Testis (tissue), 2 donors: ENCODE measurements around the gene MKI67.

Experiments used
- POLR2A ChIP-seq: fragments of 450-650 bp; IDR thresholded peaks from one replicate; pipeline ENCODE4 v1.6.1; 2017; ENCODE audit warnings: antibody characterized with exemption, mild to moderate bottlenecking, moderate library complexity
- TF ChIP-seq, protein P1 (sequence below), 3 experiments: fragments of 450-650 bp in 2 of 3; fragments of 200-600 bp in 1 of 3; sonication (generic) in 1 of 3; IDR thresholded peaks; one replicate each; pipeline ENCODE4 v1.5.1; 2016 to 2019; ENCODE audit warnings: antibody characterized with exemption in 3 of 3, mild to moderate bottlenecking in 2 of 3, moderate library complexity in 1 of 3

DNA sequence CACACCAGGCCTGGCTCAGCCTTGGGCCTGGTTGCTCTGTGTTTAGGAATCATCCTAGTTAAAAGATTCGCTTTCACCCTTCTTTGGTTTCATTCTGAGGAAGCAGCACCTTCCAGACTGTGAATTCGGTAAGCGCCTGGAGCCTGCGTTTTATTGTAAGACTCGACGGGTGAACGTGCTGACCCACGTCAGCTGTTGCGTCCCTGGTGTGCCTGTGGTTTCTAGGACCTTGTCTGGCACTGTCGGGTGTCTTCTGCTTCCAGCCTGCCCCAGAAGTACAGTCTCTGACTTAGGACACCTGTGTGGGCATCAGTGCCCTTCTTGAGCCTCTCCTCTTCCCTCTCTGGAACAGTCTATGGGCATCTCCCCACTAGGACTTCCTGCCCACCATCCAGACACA is 26.3 kb downstream of the MKI67 start:
- no peak for TF ChIP-seq POLR2A
- TF ChIP-seq, protein P1, sequence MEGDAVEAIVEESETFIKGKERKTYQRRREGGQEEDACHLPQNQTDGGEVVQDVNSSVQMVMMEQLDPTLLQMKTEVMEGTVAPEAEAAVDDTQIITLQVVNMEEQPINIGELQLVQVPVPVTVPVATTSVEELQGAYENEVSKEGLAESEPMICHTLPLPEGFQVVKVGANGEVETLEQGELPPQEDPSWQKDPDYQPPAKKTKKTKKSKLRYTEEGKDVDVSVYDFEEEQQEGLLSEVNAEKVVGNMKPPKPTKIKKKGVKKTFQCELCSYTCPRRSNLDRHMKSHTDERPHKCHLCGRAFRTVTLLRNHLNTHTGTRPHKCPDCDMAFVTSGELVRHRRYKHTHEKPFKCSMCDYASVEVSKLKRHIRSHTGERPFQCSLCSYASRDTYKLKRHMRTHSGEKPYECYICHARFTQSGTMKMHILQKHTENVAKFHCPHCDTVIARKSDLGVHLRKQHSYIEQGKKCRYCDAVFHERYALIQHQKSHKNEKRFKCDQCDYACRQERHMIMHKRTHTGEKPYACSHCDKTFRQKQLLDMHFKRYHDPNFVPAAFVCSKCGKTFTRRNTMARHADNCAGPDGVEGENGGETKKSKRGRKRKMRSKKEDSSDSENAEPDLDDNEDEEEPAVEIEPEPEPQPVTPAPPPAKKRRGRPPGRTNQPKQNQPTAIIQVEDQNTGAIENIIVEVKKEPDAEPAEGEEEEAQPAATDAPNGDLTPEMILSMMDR (IDR thresholded peaks at IDR 0.05), result no peak
